HepG2 (cell line): ENCODE results near the gene YKT6. TPM values are rescaled to one million over a fixed set of nuclear protein-coding genes. Genes with fewer than 3 reads are reported as not detected.

Experiments
- ELF4 ChIP-seq: sonication (generic); formaldehyde crosslinking; IDR thresholded peaks from 2 replicates; pipeline ENCODE4 v1.5.0; 2020; ENCODE audit warnings: missing genetic modification reagents, mild to moderate bottlenecking, moderate library complexity, borderline replicate concordance
- ETV6 ChIP-seq: sonication (generic); formaldehyde crosslinking; conservative IDR thresholded peaks from 2 replicates; pipeline ENCODE4 v1.4.0; 2020; ENCODE audit warnings: missing genetic modification reagents
- GZF1 ChIP-seq: sonication (generic); formaldehyde crosslinking; IDR thresholded peaks from 2 replicates; pipeline ENCODE4 v1.5.1; 2020; ENCODE audit warnings: mild to moderate bottlenecking, missing genetic modification reagents
- HIVEP1 ChIP-seq: sonication (generic); formaldehyde crosslinking; IDR thresholded peaks from 2 replicates; pipeline ENCODE4 v1.4.0; 2020; ENCODE audit warnings: mild to moderate bottlenecking, missing genetic modification reagents
- HNF1A ChIP-seq, 2 experiments: sonication (generic) in 1 of 2; formaldehyde crosslinking in 1 of 2; IDR thresholded peaks; 2 replicates each; pipeline versions ENCODE4 v1.4.0 to v1.6.1; 2016 to 2020; ENCODE audit warnings: borderline replicate concordance in 1 of 2, low read depth in 1 of 2, mild to moderate bottlenecking in 1 of 2, missing genetic modification reagents in 1 of 2
- KAT7 ChIP-seq: IDR thresholded peaks from 2 replicates; pipeline ENCODE4 v1.6.1; 2018; ENCODE audit warnings: borderline replicate concordance, missing compliant biosample characterization
- NFRKB ChIP-seq: fragments of 450-650 bp; IDR thresholded peaks from 2 replicates; pipeline ENCODE4 v1.6.1; 2017
- ONECUT2 ChIP-seq: sonication (generic); formaldehyde crosslinking; IDR thresholded peaks from 2 replicates; pipeline ENCODE4 v1.4.0; 2020; ENCODE audit warnings: missing genetic modification reagents
- PAXIP1 ChIP-seq: sonication (generic); formaldehyde crosslinking; conservative IDR thresholded peaks from 2 replicates; pipeline ENCODE4 v1.4.0; 2020; ENCODE audit warnings: mild to moderate bottlenecking, missing genetic modification reagents, moderate library complexity
- REXO4 ChIP-seq: sonication (generic); formaldehyde crosslinking; IDR thresholded peaks from 2 replicates; pipeline ENCODE4 v1.8.0; 2022; ENCODE audit warnings: missing genetic modification reagents, mild to moderate bottlenecking, borderline replicate concordance
- SMARCC2 ChIP-seq: fragments of 450-650 bp; IDR thresholded peaks from 2 replicates; pipeline ENCODE4 v1.6.1; 2017; ENCODE audit warnings: antibody characterized with exemption, mild to moderate bottlenecking
- THRA ChIP-seq: sonication (generic); formaldehyde crosslinking; IDR thresholded peaks from 2 replicates; pipeline ENCODE4 v1.4.0; 2020; ENCODE audit warnings: missing genetic modification reagents, borderline replicate concordance
- ZFP41 ChIP-seq: sonication (generic); formaldehyde crosslinking; IDR thresholded peaks from 2 replicates; pipeline ENCODE4 v1.4.0; 2020; ENCODE audit warnings: mild to moderate bottlenecking, missing genetic modification reagents, borderline replicate concordance
- ZNF253 ChIP-seq: sonication (generic); formaldehyde crosslinking; IDR thresholded peaks from 2 replicates; pipeline ENCODE4 v1.8.0; 2022; ENCODE audit warnings: mild to moderate bottlenecking, missing genetic modification reagents, borderline replicate concordance
- ZNF496 ChIP-seq: sonication (generic); formaldehyde crosslinking; IDR thresholded peaks from 2 replicates; pipeline ENCODE4 v1.8.1; 2023; ENCODE audit warnings: mild to moderate bottlenecking, moderate library complexity, missing genetic modification reagents; ENCODE audit not compliant: insufficient replicate concordance
- ZNF574 ChIP-seq: sonication (generic); formaldehyde crosslinking; IDR thresholded peaks from 2 replicates; pipeline ENCODE4 v1.4.0; 2020; ENCODE audit warnings: missing genetic modification reagents
- ZNF883 ChIP-seq: sonication (generic); formaldehyde crosslinking; IDR thresholded peaks from 2 replicates; pipeline ENCODE4 v1.5.1; 2020; ENCODE audit warnings: mild to moderate bottlenecking, missing genetic modification reagents; ENCODE audit errors: not compliant biosample characterization
- polyA plus RNA-seq, 8 experiments: library from polyadenylated mRNA; depleted of rRNA in 3 of 8; stranded (reverse) in 7 of 8; unstranded in 1 of 8; fragments of >200 nt; fragmentation: Illumina TruSeq in 4 of 8; extraction: Trizol in 4 of 8; gene quantifications; 2 replicates each; pipeline versions ENCODE4 v1.2.1 to v1.2.3, GENCODE V29; 2011 to 2016; ENCODE audit warnings: low read depth in 4 of 8, missing spikeins in 1 of 8, mixed read lengths in 1 of 8; ENCODE audit not compliant: insufficient read depth in 1 of 8
- total RNA-seq, 5 experiments: library from RNA; depleted of rRNA; stranded (reverse); fragments of >200 nt; fragmentation: Illumina TruSeq; extraction: Trizol; gene quantifications; 2 replicates each; pipeline ENCODE4 v1.2.3, GENCODE V29; 2016; ENCODE audit warnings: low read depth in 1 of 5

The YKT6 gene
- total and polyA plus RNA-seq, 2 of the 13 experiments (the other 11 are each of a cell fraction or from before 2014, with no cell fraction given), result 52.2 to 60.3 TPM

- no peak for TF ChIP-seq SMARCC2
- TF ChIP-seq ONECUT2, result no peak
- no peak for TF ChIP-seq REXO4
- peak; percentile 94 for TF ChIP-seq ZNF883
- 0 out of 2 replicates have a peak, but pooled peaks have one; percentile 26 for TF ChIP-seq PAXIP1
- TF ChIP-seq KAT7, result no peak
- 0 out of 2 replicates have a peak, but pooled peaks have one; percentile 51 for TF ChIP-seq ETV6
- no peak for TF ChIP-seq GZF1 (CRISPR knock-in tag)
- 0 out of 2 replicates have a peak, but pooled peaks have one; percentile 37 for TF ChIP-seq ZNF253 (CRISPR knock-in tag)
- TF ChIP-seq ZNF496 (CRISPR knock-in tag), result no peak
- peak; percentile 78 for TF ChIP-seq HIVEP1
- peak; percentile 85 for TF ChIP-seq ZNF574 (CRISPR knock-in tag)
- TF ChIP-seq ELF4 (CRISPR knock-in tag), result no peak
- peak; percentile 99 for TF ChIP-seq ZFP41
- no peak for TF ChIP-seq HNF1A (IDR thresholded peaks at IDR 0.05; ENCODE audit: low read depth)
- 0 out of 2 replicates have a peak, but pooled peaks have one; percentile 19 for TF ChIP-seq HNF1A (CRISPR knock-in tag; IDR thresholded peaks at IDR 0.05; ENCODE audit: borderline replicate concordance)
- peak; percentile 18; the same call in 1 of the 2 replicates for TF ChIP-seq THRA (CRISPR knock-in tag)
- TF ChIP-seq NFRKB, result no peak
These were observed 20.5 kb downstream of the YKT6 start (continued) for GRCh38 chr7:44221231-44221791.
